Measurements from ENCODE around the gene ABCG4. TPM values are rescaled to one million over a fixed set of nuclear protein-coding genes. Genes with fewer than 3 reads are reported as not detected.

The ABCG4 gene
- total and polyA plus RNA-seq, 8 donors = 0.06 to 0.37 (median 0.10) TPM; not detected in 5

GRCh38 chr11:119121008-119121810 is 27.6 kb upstream of the ABCG4 start, which contains the start of gene HINFP:
HINFP (plus strand) TSS chr11:119121580; CDS start chr11:119126945, 5,365 bp downstream.
- H3K4me3 ChIP-seq = peak within 1 kb of the TSS; percentile 79 to 90 (median 86)
- peak; percentile 47 to 96 (median 88) for TF ChIP-seq POLR2AphosphoS5 (IDR thresholded peaks at IDR 0.05)
- no peak for TF ChIP-seq CTCF (IDR thresholded peaks at IDR 0.05)
- peaks cover 16 to 52% (median 35%) of the 10 kb centered on the region in 4 donors for H3K4me1 ChIP-seq
- DNase-seq = peak; percentile 100
- H3K27ac ChIP-seq = peak within 1 kb of the TSS; percentile 80 to 89 (median 87)
- H3K36me3 ChIP-seq = peaks cover 4 to 44% (median 32%) of the 10 kb centered on the region in 4 donors
- WGBS, 5 donors = 0 to 1% (median 0%) methylated on average over 34 to 54 of the region's 54 CpGs
- intact Hi-C loops (cut with DNase I; ENCODE audit: low total_unique reads) = no loop called here
- no peaks in the 10 kb centered on the region for H3K27me3 ChIP-seq
- no peaks in the 10 kb centered on the region for H3K9me3 ChIP-seq

DNA sequence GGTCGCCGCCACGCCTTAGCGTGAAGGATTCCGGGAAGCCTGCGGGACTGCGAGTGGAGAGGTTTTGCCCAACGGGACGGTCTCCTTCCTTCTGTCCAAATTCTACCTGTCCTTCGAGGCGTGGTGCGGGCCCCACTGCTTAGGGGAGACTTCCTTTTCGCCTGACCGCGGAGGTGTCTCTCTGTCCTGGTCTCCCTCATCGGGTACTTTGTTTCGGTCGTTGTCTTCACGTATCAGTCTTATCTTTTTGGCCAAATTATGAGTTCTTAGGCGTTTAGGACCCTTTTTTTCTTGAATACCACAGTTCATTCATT is 27.1 kb upstream of the ABCG4 start:
- peak overlapping the region; percentile 80 to 89 (median 86) for H3K27ac ChIP-seq
- no peaks in the 10 kb centered on the region for H3K27me3 ChIP-seq
- H3K9me3 ChIP-seq = no peaks in the 10 kb centered on the region
- peaks cover 16 to 56% (median 38%) of the 10 kb centered on the region in 4 donors for H3K4me1 ChIP-seq
- intact Hi-C loops (cut with DNase I; ENCODE audit: low total_unique reads) = no loop called here
- WGBS, 5 donors = 0 to 1% (median 0%) methylated on average over 16 to 20 of the region's 20 CpGs
- peak overlapping the region; percentile 79 to 90 (median 86) for H3K4me3 ChIP-seq
- peaks cover 0 to 38% (median 28%) of the 10 kb centered on the region in 4 donors for H3K36me3 ChIP-seq
- DNase-seq = no peak
- TF ChIP-seq EP300 (IDR thresholded peaks at IDR 0.05) = no peak
- TF ChIP-seq CTCF (IDR thresholded peaks at IDR 0.05) = no peak
- no peak for TF ChIP-seq POLR2AphosphoS5 (IDR thresholded peaks at IDR 0.05)
- no peak for TF ChIP-seq POLR2A (IDR thresholded peaks at IDR 0.05)

DNA sequence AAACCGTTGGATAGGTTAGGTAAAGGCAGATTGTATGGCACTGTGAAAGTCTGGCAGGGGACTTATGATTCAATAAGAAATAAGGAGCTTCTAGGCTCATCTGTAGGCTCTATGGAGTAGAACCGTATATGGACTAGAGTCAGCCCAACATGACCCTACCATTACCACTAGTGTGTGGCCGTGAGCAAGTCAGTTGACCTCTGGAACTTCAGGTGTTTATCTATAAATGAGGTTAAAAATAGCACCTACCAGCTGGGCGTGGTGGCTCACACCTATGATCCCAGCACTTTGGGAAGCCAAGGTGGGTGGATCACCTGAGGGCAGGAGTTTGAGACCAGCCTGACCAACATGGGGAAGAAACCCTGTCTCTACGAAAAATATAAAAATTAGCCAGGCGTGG is 23.0 kb upstream of the ABCG4 start:
- DNase-seq = no peak
- intact Hi-C loops (cut with DNase I; ENCODE audit: low total_unique reads) = no loop called here
- H3K27me3 ChIP-seq = no peaks in the 10 kb centered on the region
- H3K4me1 ChIP-seq = peaks cover 10 to 51% (median 36%) of the 10 kb centered on the region in 4 donors
- H3K9me3 ChIP-seq = no peaks in the 10 kb centered on the region
- H3K4me3 ChIP-seq = no peak overlapping the region
- TF ChIP-seq EP300 (IDR thresholded peaks at IDR 0.05) (no peak), POLR2A (IDR thresholded peaks at IDR 0.05) (no peak), CTCF (IDR thresholded peaks at IDR 0.05) (no peak), POLR2AphosphoS5 (IDR thresholded peaks at IDR 0.05) (no peak)
- H3K36me3 ChIP-seq = peaks cover 4 to 63% (median 57%) of the 10 kb centered on the region in 4 donors
- H3K27ac ChIP-seq = no peak overlapping the region
- WGBS, 5 donors = 63 to 79% (median 73%) methylated on average over 6 of the region's 6 CpGs

- whole genome bisulfite sequencing, 5 donors = 48 to 61% (median 58%) methylated on average over 5 of the region's 5 CpGs
- Histone ChIP-seq H3K27ac (peak overlapping the region in 4 of 5 donors; percentile 4 to 62 (median 14)), H3K9me3 (no peaks in the 10 kb centered on the region), H3K4me3 (no peak overlapping the region), H3K4me1 (peaks cover 9 to 49% (median 33%) of the 10 kb centered on the region in 4 donors), H3K36me3 (peaks cover 14 to 73% (median 66%) of the 10 kb centered on the region in 4 donors), H3K27me3 (no peaks in the 10 kb centered on the region)
- no peak for TF ChIP-seq POLR2A (IDR thresholded peaks at IDR 0.05)
- no peak for DNase-seq
- intact Hi-C loops (cut with DNase I; ENCODE audit: low total_unique reads) = no loop called here
Measured at GRCh38 chr11:119126675-119127268, 22.1 kb upstream of the ABCG4 start.
